Body of pancreas (tissue), 4 donors: ENCODE results near the gene CFAP119. TPM values are rescaled to one million over a fixed set of nuclear protein-coding genes. Genes with fewer than 3 reads are reported as not detected.

ENCODE experiments used
- ATAC-seq: fragments of 150-250 bp; one replicate; pipeline ENCODE4 v1.9.1; 2016
- DNase-seq, 4 donors: peaks; one replicate each; pipeline ENCODE4 v3.0.0-alpha.2; 2019
- H3K27ac ChIP-seq, 4 donors: fragments of 200-600 bp; sonication (generic); 1 replicate in 3 of 4; 2 replicates in 1 of 4; pipeline versions ENCODE4 v1.5.1 to v1.6.1; 2016 to 2019; ENCODE audit warnings: mild to moderate bottlenecking in 1 of 4, mixed read lengths in 1 of 4, moderate library complexity in 1 of 4
- H3K27me3 ChIP-seq, 2 donors: fragments of 200-600 bp; sonication (generic); one replicate each; pipeline ENCODE4 v1.6.0; 2016; ENCODE audit warnings: mild to moderate bottlenecking in 1 of 2
- H3K36me3 ChIP-seq, 2 donors: fragments of 200-600 bp; sonication (generic); replicated peaks in 1 of 2; 2 replicates each; pipeline ENCODE4 v1.5.1; 2016; ENCODE audit warnings: low read depth in 2 of 2; ENCODE audit not compliant: insufficient read depth in 1 of 2
- H3K4me1 ChIP-seq: fragments of 200-600 bp; sonication (generic); one replicate; pipeline ENCODE4 v1.6.0; 2016
- H3K4me3 ChIP-seq, 2 donors: fragments of 200-600 bp; sonication (generic); 1 replicate in 1 of 2; 2 replicates in 1 of 2; pipeline ENCODE4 v1.5.1; 2016 to 2019
- H3K9me3 ChIP-seq, 3 donors: fragments of 200-600 bp; sonication (generic); 1 replicate in 2 of 3; 2 replicates in 1 of 3; pipeline ENCODE4 v1.5.1; 2016
- CTCF ChIP-seq, 7 experiments: fragments of 450-650 bp in 4 of 7; fragments of 200-600 bp in 3 of 7; sonication (generic) in 3 of 7; IDR thresholded peaks; one replicate each; pipeline ENCODE4 v1.5.1; 2016 to 2019; ENCODE audit warnings: antibody characterized with exemption in 7 of 7
- POLR2A ChIP-seq, 3 donors: fragments of 450-650 bp; IDR thresholded peaks; one replicate each; pipeline ENCODE4 v1.6.1; 2016; ENCODE audit warnings: antibody characterized with exemption in 3 of 3, mild to moderate bottlenecking in 2 of 3
- WGBS, 2 donors: methylation state at CpG; one replicate each; pipeline ENCODE4 v1.1.5; 2017; 5-methylcytosine and 5-hydroxymethylcytosine counted together
- intact Hi-C: fragments of 100-400 bp; cut with DNase I; formaldehyde crosslinking; loops from one replicate; pipeline ENCODE4 v1.15.1; 2023
- total RNA-seq, 2 donors: library from RNA; depleted of rRNA; stranded (reverse); fragments of >200 nt; gene quantifications; one replicate each; pipeline ENCODE4 v1.1.0, GENCODE V29; 2016

The CFAP119 gene
- total RNA-seq, 2 donors from 2014 or later, result 1.6 to 28.0 TPM

DNA sequence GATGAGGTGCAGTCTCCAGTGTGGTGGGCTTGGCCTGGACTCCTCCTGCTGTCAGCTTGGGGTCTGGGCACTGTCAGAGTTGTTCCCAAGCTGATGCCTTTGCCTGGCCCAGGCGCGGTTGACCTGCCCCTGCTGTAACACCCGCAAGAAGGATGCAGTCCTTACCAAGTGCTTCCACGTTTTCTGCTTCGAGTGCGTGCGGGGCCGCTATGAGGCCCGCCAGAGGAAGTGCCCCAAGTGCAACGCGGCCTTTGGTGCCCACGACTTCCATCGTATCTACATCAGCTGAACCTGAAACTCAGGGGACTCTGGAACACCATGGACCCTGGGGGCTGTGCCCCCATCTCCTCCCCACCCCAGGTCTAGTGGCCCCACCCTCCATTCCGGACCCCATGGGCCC, 12.0 kb upstream of the CFAP119 start:
- ATAC-seq (no peak), DNase-seq (no peak)
- Histone ChIP-seq H3K36me3 (peaks cover 14 to 26% of the 10 kb centered on the region in 2 donors), H3K9me3 (no peaks in the 10 kb centered on the region), H3K4me3 (no peak overlapping the region), H3K4me1 (peaks cover 19% of the 10 kb centered on the region), H3K27ac (no peak overlapping the region), H3K27me3 (no peaks in the 10 kb centered on the region)
- TF ChIP-seq POLR2A (IDR thresholded peaks at IDR 0.05) (no peak), CTCF (IDR thresholded peaks at IDR 0.05) (no peak)
- intact Hi-C loops, result no loop called here
- WGBS, 2 donors, result 86 to 90% methylated on average over 2 to 14 of the region's 14 CpGs

- WGBS, 2 donors, result 85% methylated on average over 4 to 14 of the region's 14 CpGs
- DNase-seq, result no peak
- Histone ChIP-seq H3K9me3 (no peaks in the 10 kb centered on the region), H3K36me3 (peaks cover 27 to 43% of the 10 kb centered on the region in 2 donors), H3K4me3 (no peak overlapping the region), H3K27me3 (no peaks in the 10 kb centered on the region), H3K4me1 (peaks cover 15% of the 10 kb centered on the region), H3K27ac (no peak overlapping the region)
- no peak for ATAC-seq
- intact Hi-C loops, result no loop called here
- TF ChIP-seq CTCF (IDR thresholded peaks at IDR 0.05) (no peak), POLR2A (IDR thresholded peaks at IDR 0.05) (no peak)
Observed at GRCh38 chr16:30771726-30772125, 9.9 kb upstream of the CFAP119 start.

- Histone ChIP-seq H3K9me3 (no peaks in the 10 kb centered on the region), H3K27ac (no peak overlapping the region), H3K4me3 (no peak overlapping the region), H3K36me3 (peaks cover 27 to 63% of the 10 kb centered on the region in 2 donors), H3K27me3 (no peaks in the 10 kb centered on the region), H3K4me1 (no peaks in the 10 kb centered on the region)
- WGBS, 2 donors, result 93 to 95% methylated on average over 16 to 17 of the region's 17 CpGs
- no peak for ATAC-seq
- DNase-seq, result no peak
- intact Hi-C loops, result no loop called here
- no peak for TF ChIP-seq CTCF (IDR thresholded peaks at IDR 0.05)
- TF ChIP-seq POLR2A (IDR thresholded peaks at IDR 0.05), result no peak
Observed at GRCh38 chr16:30769379-30770089, 7.7 kb upstream of the CFAP119 start.

- H3K4me3 ChIP-seq, result no peak overlapping the region
Observed at GRCh38 chr16:30768583-30769181, 6.8 kb upstream of the CFAP119 start.

More at GRCh38 chr16:30768583-30769181, 6.8 kb upstream of the CFAP119 start:
- Histone ChIP-seq H3K4me1 (peaks cover 6% of the 10 kb centered on the region), H3K36me3 (peaks cover 27 to 68% of the 10 kb centered on the region in 2 donors), H3K9me3 (no peaks in the 10 kb centered on the region), H3K27ac (no peak overlapping the region), H3K27me3 (no peaks in the 10 kb centered on the region)
- intact Hi-C loops, result no loop called here
- TF ChIP-seq CTCF (IDR thresholded peaks at IDR 0.05) (no peak), POLR2A (IDR thresholded peaks at IDR 0.05) (no peak)
- WGBS, 2 donors, result 92 to 96% methylated on average over 23 of the region's 23 CpGs
- ATAC-seq, result no peak
- no peak for DNase-seq
